Transverse colon (tissue), 3 donors: ENCODE measurements around the gene CCDC9B.

Source experiments
- POLR2A ChIP-seq: fragments of 450-650 bp; IDR thresholded peaks from one replicate; pipeline ENCODE4 v1.6.1; 2016; ENCODE audit warnings: antibody characterized with exemption, mild to moderate bottlenecking, moderate library complexity
- TF ChIP-seq, protein P1 (sequence below), 5 experiments: fragments of 200-600 bp in 3 of 5; fragments of 450-650 bp in 2 of 5; sonication (generic) in 3 of 5; IDR thresholded peaks; 1 replicate in 2 of 5; 2 replicates in 3 of 5; pipeline ENCODE4 v1.5.1; 2016 to 2017; ENCODE audit warnings: antibody characterized with exemption in 5 of 5, inconsistent platforms in 3 of 5, mild to moderate bottlenecking in 2 of 5, moderate library complexity in 1 of 5

DNA sequence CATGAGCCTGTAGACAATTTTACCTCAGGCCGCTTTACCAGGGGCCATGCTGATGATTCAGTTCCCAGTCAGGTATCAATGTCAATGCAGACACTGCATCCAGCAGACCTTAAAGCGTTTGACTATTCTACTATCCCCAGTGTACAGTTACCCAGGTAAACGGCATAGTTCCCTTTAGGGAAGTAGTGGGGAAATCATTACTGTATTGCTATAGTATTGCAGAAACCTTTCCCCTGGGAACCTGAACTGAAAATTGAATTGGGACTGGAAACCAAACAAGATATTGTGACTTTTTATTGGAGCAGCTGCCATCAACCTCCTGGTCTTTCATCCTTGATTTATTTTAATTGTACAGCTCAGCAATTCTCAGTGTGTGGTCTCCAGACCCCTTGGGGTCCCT, 23.8 kb downstream of the CCDC9B start:
- TF ChIP-seq POLR2A: no peak
- TF ChIP-seq, protein P1, sequence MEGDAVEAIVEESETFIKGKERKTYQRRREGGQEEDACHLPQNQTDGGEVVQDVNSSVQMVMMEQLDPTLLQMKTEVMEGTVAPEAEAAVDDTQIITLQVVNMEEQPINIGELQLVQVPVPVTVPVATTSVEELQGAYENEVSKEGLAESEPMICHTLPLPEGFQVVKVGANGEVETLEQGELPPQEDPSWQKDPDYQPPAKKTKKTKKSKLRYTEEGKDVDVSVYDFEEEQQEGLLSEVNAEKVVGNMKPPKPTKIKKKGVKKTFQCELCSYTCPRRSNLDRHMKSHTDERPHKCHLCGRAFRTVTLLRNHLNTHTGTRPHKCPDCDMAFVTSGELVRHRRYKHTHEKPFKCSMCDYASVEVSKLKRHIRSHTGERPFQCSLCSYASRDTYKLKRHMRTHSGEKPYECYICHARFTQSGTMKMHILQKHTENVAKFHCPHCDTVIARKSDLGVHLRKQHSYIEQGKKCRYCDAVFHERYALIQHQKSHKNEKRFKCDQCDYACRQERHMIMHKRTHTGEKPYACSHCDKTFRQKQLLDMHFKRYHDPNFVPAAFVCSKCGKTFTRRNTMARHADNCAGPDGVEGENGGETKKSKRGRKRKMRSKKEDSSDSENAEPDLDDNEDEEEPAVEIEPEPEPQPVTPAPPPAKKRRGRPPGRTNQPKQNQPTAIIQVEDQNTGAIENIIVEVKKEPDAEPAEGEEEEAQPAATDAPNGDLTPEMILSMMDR (IDR thresholded peaks at IDR 0.05): no peak
